ENCODE data around the gene IGSF6.

- TF ChIP-seq CTCF (IDR thresholded peaks at IDR 0.05) (no peak), POLR2A (IDR thresholded peaks at IDR 0.05) (no peak)
Observed at GRCh38 chr16:21643785-21644184, 8.6 kb downstream of the IGSF6 start.
